Activated naive CD4-positive, alpha-beta T cell treated with anti-CD3 and anti-CD28 coated beads, Interleukin-2, amount 50 U/mL, for 24 hours (primary cell): Measurements from ENCODE around the gene SSX2IP.

ENCODE experiments used
- H3K27ac Mint-ChIP-seq: one replicate; pipeline ENCODE4 v1.8.0; 2021; ENCODE audit warnings: mild to moderate bottlenecking, mixed read lengths
- H3K27me3 Mint-ChIP-seq: one replicate; pipeline ENCODE4 v1.8.0; 2021; ENCODE audit warnings: mixed read lengths
- H3K36me3 Mint-ChIP-seq: one replicate; pipeline ENCODE4 v1.8.0; 2021; ENCODE audit warnings: mixed read lengths
- H3K4me1 Mint-ChIP-seq: one replicate; pipeline ENCODE4 v1.8.0; 2021; ENCODE audit warnings: mixed read lengths
- H3K4me3 Mint-ChIP-seq: one replicate; pipeline ENCODE4 v1.8.0; 2021; ENCODE audit warnings: mild to moderate bottlenecking, mixed read lengths
- H3K9me3 Mint-ChIP-seq: one replicate; pipeline ENCODE4 v1.8.0; 2021; ENCODE audit warnings: mixed read lengths

SSX2IP gene

GRCh38 chr1:84693005-84693404, 2.7 kb upstream of the SSX2IP start:
- Mint-ChIP-seq H3K27ac (peak overlapping the region; percentile 89), H3K4me3 (peak overlapping the region; percentile 83), H3K9me3 (no peaks in the 10 kb centered on the region), H3K27me3 (no peaks in the 10 kb centered on the region), H3K36me3 (no peaks in the 10 kb centered on the region), H3K4me1 (peaks cover 50% of the 10 kb centered on the region)

GRCh38 chr1:84692391-84692790, 2.1 kb upstream of the SSX2IP start:
- H3K36me3 Mint-ChIP-seq = no peaks in the 10 kb centered on the region
- H3K27me3 Mint-ChIP-seq = no peaks in the 10 kb centered on the region
- peak overlapping the region; percentile 89 for H3K27ac Mint-ChIP-seq
- no peaks in the 10 kb centered on the region for H3K9me3 Mint-ChIP-seq
- H3K4me3 Mint-ChIP-seq = peak overlapping the region; percentile 83
- peaks cover 55% of the 10 kb centered on the region for H3K4me1 Mint-ChIP-seq

GRCh38 chr1:84691122-84691783, 992 bp upstream of the SSX2IP start:
- Mint-ChIP-seq H3K27ac (peak overlapping the region; percentile 97), H3K4me3 (peak overlapping the region; percentile 97), H3K4me1 (peaks cover 66% of the 10 kb centered on the region), H3K36me3 (no peaks in the 10 kb centered on the region), H3K27me3 (no peaks in the 10 kb centered on the region), H3K9me3 (no peaks in the 10 kb centered on the region)

- peak overlapping the region; percentile 86 for H3K4me3 Mint-ChIP-seq
- no peaks in the 10 kb centered on the region for H3K27me3 Mint-ChIP-seq
- no peaks in the 10 kb centered on the region for H3K36me3 Mint-ChIP-seq
- peaks cover 75% of the 10 kb centered on the region for H3K4me1 Mint-ChIP-seq
- H3K27ac Mint-ChIP-seq = peak overlapping the region; percentile 44
- no peaks in the 10 kb centered on the region for H3K9me3 Mint-ChIP-seq
Observed at GRCh38 chr1:84689514-84690396, 506 bp downstream of the SSX2IP start.

GRCh38 chr1:84688463-84689061, 1.7 kb downstream of the SSX2IP start:
- H3K4me3 Mint-ChIP-seq = peak overlapping the region; percentile 86
- no peaks in the 10 kb centered on the region for H3K9me3 Mint-ChIP-seq
- H3K36me3 Mint-ChIP-seq = no peaks in the 10 kb centered on the region
- peaks cover 67% of the 10 kb centered on the region for H3K4me1 Mint-ChIP-seq
- no peaks in the 10 kb centered on the region for H3K27me3 Mint-ChIP-seq
- no peak overlapping the region for H3K27ac Mint-ChIP-seq

GRCh38 chr1:84687714-84688462, 2.4 kb downstream of the SSX2IP start:
- Mint-ChIP-seq H3K27me3 (no peaks in the 10 kb centered on the region), H3K4me3 (no peak overlapping the region), H3K27ac (no peak overlapping the region), H3K36me3 (peaks cover 2% of the 10 kb centered on the region), H3K4me1 (peaks cover 62% of the 10 kb centered on the region), H3K9me3 (no peaks in the 10 kb centered on the region)

- H3K9me3 Mint-ChIP-seq = no peaks in the 10 kb centered on the region
- no peaks in the 10 kb centered on the region for H3K27me3 Mint-ChIP-seq
- H3K36me3 Mint-ChIP-seq = peaks cover 2% of the 10 kb centered on the region
- no peak overlapping the region for H3K27ac Mint-ChIP-seq
- H3K4me1 Mint-ChIP-seq = peaks cover 56% of the 10 kb centered on the region
- H3K4me3 Mint-ChIP-seq = no peak overlapping the region
Observed at GRCh38 chr1:84686223-84686622, 4.0 kb downstream of the SSX2IP start.

- no peaks in the 10 kb centered on the region for H3K27me3 Mint-ChIP-seq
- H3K27ac Mint-ChIP-seq = no peak overlapping the region
- peaks cover 7% of the 10 kb centered on the region for H3K36me3 Mint-ChIP-seq
- H3K4me3 Mint-ChIP-seq = no peak overlapping the region
- H3K9me3 Mint-ChIP-seq = no peaks in the 10 kb centered on the region
- peaks cover 46% of the 10 kb centered on the region for H3K4me1 Mint-ChIP-seq
Observed at GRCh38 chr1:84683508-84683907, 6.8 kb downstream of the SSX2IP start.

- Mint-ChIP-seq H3K9me3 (no peaks in the 10 kb centered on the region), H3K27me3 (no peaks in the 10 kb centered on the region), H3K4me1 (peaks cover 39% of the 10 kb centered on the region), H3K36me3 (peaks cover 16% of the 10 kb centered on the region), H3K27ac (no peak overlapping the region), H3K4me3 (no peak overlapping the region)
Observed at GRCh38 chr1:84682047-84682446, 8.2 kb downstream of the SSX2IP start.

- peaks cover 46% of the 10 kb centered on the region for H3K4me1 Mint-ChIP-seq
- no peaks in the 10 kb centered on the region for H3K9me3 Mint-ChIP-seq
- no peak overlapping the region for H3K27ac Mint-ChIP-seq
- H3K4me3 Mint-ChIP-seq = no peak overlapping the region
- peaks cover 17% of the 10 kb centered on the region for H3K36me3 Mint-ChIP-seq
- H3K27me3 Mint-ChIP-seq = no peaks in the 10 kb centered on the region
Observed at GRCh38 chr1:84677415-84678099, 12.7 kb downstream of the SSX2IP start.

GRCh38 chr1:84675631-84676030, 14.6 kb downstream of the SSX2IP start:
- Mint-ChIP-seq H3K4me3 (no peak overlapping the region), H3K27me3 (no peaks in the 10 kb centered on the region), H3K9me3 (no peaks in the 10 kb centered on the region), H3K36me3 (peaks cover 17% of the 10 kb centered on the region), H3K27ac (no peak overlapping the region), H3K4me1 (peaks cover 40% of the 10 kb centered on the region)

GRCh38 chr1:84675106-84675505, 15.2 kb downstream of the SSX2IP start:
- H3K27ac Mint-ChIP-seq = no peak overlapping the region
- H3K4me3 Mint-ChIP-seq = no peak overlapping the region
- H3K36me3 Mint-ChIP-seq = peaks cover 17% of the 10 kb centered on the region
- no peaks in the 10 kb centered on the region for H3K9me3 Mint-ChIP-seq
- no peaks in the 10 kb centered on the region for H3K27me3 Mint-ChIP-seq
- H3K4me1 Mint-ChIP-seq = peaks cover 37% of the 10 kb centered on the region

GRCh38 chr1:84674705-84675104, 15.6 kb downstream of the SSX2IP start:
- no peak overlapping the region for H3K27ac Mint-ChIP-seq
- H3K4me1 Mint-ChIP-seq = peaks cover 37% of the 10 kb centered on the region
- H3K4me3 Mint-ChIP-seq = no peak overlapping the region
- no peaks in the 10 kb centered on the region for H3K9me3 Mint-ChIP-seq
- H3K36me3 Mint-ChIP-seq = peaks cover 17% of the 10 kb centered on the region
- no peaks in the 10 kb centered on the region for H3K27me3 Mint-ChIP-seq

GRCh38 chr1:84674021-84674420, 16.2 kb downstream of the SSX2IP start:
- Mint-ChIP-seq H3K36me3 (peaks cover 14% of the 10 kb centered on the region), H3K9me3 (no peaks in the 10 kb centered on the region), H3K4me1 (peaks cover 37% of the 10 kb centered on the region), H3K4me3 (no peak overlapping the region), H3K27me3 (no peaks in the 10 kb centered on the region), H3K27ac (no peak overlapping the region)
